CD4-positive, alpha-beta T cell treated with Interleukin-21 for 1 hour (primary cell): ENCODE data around the gene BEST2.

Experiments used
- DNase-seq: peaks from one replicate; pipeline ENCODE4 v3.0.0-alpha.2; 2020

BEST2 gene

DNA sequence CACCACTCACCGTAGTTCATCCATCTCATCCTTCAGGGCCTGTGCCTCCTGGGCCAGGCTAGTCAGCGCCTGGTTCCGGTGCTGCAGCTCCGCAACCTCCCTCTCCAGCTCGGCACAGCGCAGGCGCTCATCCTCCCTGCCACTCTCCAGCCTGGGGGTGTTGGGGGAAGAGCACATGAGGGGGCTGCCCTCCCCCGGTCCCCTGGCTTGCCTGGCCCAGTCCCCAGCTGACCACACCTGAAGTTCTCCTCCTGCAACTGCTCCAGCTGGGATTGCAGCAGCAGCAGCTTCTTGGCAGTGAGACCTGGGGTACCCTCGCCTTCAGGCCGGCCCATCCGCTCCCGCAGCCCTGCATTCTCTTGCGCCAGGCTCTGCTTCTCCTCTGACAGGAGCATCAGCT lies 19.3 kb downstream of the BEST2 start:
- no peak for DNase-seq

DNA sequence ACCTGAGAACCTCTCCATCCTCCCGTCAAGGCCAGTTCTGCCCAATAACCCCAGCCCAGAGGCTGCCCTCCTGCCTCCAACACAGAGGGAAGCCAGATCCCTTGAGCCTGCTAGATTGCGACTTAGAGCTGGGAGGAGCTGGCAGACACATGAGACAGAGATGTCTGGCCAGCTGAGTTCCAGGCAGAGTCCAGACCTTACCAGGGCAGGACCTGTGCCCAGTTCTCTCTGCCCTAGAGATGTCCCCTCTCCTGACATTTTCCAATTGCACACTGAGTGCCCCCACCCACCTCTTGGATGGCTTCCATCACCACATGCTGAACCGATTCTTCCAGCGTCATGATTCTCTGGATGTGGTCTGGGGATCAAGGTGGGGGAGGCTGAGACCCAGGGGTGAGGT lies 20.7 kb downstream of the BEST2 start:
- no peak for DNase-seq

DNA sequence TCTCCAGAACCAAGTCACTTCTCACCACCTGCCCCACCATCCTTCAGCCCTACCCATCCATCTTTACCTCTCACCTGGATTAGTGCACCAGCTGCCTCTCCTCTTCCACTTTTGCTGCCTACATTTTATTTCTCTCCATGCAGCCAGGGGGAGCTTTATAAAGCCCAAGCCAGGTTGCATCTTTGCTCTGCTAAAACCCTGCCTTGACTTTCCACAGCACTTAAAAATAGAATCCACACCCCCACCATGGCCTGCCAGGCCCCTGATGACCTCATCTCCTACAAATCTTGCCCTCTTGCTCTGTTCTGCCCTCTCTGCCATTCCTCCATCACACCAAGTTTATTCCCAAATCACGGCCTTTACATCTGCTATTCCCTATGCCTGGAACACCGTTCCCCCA lies 22.0 kb downstream of the BEST2 start:
- DNase-seq = no peak

DNA sequence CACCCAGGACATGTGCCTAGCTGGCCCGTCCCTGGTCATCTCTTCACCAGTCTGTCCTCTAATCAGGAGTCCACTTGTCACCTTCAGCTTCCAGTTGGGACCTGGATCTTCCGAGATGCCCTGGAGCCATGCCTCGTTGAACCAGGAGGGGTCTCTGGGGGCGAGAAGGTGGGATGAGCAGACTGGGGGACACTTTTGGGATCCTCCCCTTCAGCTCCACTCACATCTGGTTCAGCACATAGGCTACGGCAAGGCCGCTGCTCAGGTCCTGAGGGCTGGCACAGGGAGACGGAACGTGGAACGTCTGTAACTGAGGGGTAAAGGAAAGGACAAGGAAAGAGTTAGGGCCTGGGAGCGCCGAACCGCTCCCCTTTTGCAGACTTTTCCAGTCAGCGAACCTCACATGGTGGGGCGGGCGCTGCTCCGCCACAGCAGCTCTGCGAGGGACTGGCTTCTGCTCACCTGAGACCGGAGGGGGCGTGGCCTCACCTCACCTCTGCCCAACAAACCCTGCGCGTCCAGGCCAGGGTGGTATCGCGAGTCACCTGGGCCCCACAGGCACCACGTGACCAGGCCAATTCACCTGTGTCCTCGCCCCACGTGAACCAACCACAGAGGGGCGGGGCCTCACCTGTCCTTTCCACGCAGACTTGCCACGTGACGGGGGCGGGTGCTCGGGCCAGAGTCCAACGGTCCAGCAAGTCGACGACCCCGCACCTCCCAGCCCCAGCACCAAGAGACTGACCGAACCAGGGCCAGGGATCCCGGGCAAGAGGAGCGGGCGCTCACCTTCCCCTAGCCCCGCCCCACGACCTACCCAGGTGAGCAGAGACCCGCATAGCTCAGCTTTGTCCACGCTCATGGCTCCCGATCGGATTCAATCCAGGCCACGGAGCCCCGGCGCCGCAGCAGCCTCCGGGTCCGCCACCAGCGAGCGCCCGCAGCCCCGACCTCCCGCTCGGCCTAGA lies 23.3 kb downstream of the BEST2 start, which contains the start of gene HOOK2:
TSS of gene HOOK2 (minus strand) at position 965 of the 968 bp plus-strand sequence. CDS start at position 862, 103 bp downstream.
- DNase-seq = peak; percentile 74

DNA sequence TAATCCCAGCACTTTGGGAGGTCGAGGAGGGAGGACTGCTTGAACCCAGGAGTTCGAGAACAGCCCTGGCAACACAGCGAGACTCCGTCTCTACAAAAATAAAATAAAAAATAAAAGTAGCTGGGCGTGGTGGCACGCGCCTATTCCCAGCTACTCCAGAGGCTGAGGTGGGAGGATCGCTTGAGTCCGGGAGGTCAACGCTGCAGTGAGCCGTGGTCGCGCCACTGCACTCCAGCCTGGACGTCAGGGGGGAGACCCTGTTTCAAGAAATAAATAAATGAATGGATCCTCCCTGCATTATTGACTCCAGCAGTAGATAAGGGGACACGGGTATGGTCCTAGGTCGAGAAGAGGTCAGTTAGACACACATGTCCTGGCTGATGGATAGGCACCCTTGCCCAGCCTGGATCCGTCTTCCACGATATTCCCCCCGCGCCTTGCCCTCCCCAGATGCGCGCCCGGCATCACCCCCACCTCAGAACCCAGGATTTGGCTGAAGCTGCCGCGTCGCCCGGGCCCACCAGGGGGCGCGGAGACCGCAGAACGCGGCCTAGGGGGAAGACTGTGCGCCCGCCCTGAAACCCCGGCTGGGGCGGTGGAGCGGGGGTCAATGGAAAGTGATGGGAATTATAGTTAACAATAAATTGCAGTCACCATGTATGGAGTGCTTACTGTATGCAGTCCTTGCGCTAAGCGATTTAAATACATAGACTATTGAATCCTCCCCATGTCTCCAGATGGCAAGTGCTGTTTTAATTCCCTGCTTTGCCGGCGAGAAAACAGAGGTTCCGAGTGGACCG lies 25.8 kb downstream of the BEST2 start:
- DNase-seq = peak; percentile 85

DNA sequence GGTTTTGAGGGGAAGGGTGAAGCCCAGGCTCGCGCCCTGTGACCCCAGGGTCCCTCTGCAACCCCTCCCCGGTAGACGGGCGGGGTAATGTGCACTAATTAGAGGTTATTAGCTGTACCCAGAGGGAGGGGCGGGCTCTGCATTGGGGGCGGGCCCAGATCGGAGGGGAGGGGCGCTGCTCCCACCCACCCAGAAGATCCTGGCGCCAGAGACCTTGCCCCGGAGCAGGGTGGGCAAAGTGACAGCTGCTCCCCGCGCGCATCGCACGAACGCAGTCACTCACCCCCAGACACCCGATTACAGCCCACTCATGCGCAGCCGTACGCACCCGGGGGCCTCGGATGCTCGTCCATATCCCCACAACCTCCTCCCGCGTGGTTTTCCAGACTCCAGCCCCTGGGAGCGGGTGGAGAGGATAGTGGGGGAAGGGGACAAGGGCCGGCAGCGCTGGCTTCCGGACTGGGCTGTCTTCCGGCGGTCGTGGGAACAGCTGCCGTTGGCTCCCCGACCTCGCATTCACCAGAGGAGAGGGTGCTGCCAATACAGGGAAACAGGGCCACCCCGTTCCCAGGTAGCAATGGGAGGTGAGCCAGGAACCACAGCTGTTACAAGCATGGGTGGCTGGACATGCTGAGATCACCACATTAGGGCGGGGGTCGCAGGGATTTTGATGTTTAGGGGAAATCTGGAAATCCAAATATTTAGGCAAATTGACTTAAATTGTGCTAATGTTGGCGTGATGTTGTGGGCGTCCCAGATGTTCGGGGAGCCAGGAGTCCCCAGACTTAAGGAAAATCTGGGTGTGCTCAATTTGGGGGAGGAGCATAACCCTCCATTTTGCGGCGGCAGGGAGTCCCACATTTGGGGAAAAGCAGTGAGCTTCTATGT lies 26.7 kb downstream of the BEST2 start:
- DNase-seq = peak; percentile 62

DNA sequence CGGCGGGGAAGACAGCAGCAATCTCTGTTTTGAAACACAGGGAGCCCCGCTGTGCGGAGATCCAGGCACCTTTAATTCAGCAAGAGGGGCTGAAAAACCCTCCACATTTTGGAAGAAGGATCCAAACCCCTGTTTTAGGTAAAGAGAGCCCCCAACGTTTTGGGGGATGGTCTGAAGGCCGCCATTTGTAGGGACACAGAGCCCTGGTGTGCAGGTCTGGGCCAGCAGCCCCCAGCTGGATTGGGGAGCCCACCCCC lies 27.2 kb downstream of the BEST2 start:
- no peak for DNase-seq

DNA sequence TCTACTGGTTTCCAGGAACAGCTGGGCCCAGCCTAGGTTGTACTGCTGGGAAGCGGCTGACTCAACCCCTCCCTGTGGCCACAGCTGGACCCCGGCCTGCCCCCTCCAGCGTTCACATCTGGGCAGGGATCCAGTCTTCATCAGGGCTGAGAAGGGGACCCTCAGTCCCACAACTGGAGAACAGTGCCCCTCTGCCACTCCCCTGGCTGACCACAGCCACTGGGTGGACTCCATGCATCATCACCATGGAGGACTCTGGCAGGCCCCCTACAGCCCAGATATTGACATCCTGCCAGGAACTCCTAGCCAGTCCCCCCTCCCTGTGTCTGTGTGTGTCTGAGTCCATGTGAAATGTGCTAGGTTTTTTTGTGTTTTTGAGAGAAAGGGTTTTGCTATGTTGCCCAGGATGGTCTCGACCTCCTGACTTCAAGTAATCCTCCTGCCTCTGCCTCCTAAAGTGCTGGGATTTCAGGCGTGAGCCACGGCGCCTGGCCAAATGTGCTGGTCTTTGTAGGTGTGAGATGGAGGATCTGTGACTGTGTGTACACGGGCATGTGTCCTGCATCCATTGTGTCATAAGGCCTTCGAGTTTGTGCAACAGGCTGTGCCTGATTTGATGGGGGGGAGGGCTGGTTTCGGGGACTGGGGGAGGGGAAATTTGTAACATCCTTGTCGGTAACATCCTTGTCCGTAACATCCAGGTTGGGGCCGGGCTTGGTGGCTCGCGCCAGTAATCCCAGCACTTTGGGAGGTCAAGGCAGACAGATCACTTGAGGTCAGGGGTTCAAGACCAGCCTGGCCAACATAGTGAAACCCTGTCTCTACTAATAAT lies 27.8 kb downstream of the BEST2 start:
- no peak for DNase-seq

DNA sequence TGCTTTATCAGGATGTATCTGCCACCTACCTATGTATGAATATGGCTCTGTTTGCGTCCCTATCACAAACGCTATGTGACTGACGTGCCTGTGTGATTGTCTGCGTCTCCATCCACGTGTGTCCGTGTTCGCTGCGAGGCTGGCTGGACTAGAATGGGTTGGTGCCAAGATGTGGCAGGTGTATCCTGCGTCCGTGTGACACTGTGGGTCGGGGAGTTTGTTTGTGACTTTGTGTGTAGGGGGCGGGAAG lies 30.5 kb downstream of the BEST2 start:
- no peak for DNase-seq

DNA sequence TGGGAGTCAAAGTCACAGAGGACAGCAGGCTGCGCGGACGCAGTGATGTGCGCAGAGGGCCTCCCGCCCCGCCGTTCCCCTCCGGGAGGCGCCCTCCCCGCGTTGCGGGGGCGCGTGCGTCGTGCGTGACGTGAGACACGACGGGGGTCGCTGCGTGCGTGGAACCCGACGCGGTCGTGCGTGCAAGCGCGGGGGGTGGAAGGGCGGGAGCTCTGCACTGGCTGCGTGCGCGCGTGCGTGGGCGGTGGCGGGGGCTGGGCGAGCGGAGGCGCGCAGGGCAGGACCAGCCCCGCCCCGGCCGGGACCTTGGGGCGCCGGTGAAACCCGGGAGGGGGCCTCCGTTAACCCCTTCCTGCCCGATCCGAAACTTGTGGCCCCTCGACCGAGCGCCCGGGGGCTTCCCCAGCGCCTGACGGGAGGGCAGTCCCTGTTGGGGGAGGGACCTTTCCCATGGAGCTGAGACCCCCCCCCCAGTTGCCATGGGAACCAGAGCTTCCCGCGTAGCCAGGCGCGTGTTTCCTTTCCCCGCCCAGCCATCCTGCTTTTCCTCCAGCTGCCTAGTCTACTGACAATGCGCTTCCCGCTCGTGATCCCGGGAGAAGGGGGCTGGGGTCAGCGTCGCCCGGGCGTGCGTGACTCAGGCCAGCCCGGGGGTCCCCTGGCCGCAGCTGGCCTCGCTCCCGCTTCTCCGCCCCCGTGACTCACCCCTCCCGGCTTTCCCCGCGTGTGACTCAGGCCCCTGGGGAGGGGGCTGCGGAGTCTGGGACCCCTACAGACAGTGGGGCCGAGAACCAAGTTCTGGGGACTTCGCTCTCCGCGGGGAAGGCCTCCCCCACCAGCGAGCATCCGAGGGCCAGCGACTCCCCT lies 31.1 kb downstream of the BEST2 start:
- peak; percentile 94 for DNase-seq

DNA sequence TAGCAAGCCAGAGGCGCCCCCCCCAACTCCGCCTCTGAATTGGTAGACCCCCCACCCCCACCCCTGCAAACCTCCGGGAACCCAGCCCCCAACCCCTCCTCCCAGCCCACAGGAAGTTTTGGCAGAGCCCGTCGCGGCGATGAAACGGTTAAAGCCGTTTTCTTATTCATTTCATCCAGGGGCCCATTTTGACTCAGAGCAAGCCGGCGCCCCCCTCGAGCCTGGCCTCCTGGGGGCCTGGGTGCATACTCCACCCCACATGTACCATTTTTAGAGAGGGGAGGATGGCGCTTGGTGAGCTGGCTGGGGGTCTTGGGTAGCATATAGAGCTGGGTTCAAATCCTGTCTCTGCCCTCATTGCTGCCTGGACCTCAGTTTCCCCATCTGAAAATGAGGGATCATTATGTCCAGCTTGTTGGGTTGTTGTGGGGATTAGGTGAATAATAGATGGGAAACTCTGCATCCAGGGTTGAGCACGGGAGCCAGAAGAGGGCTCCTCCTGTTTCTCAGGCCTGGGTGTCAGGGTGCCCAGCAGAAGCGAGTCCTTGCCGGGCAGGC lies 31.8 kb downstream of the BEST2 start:
- peak; percentile 47 for DNase-seq

DNA sequence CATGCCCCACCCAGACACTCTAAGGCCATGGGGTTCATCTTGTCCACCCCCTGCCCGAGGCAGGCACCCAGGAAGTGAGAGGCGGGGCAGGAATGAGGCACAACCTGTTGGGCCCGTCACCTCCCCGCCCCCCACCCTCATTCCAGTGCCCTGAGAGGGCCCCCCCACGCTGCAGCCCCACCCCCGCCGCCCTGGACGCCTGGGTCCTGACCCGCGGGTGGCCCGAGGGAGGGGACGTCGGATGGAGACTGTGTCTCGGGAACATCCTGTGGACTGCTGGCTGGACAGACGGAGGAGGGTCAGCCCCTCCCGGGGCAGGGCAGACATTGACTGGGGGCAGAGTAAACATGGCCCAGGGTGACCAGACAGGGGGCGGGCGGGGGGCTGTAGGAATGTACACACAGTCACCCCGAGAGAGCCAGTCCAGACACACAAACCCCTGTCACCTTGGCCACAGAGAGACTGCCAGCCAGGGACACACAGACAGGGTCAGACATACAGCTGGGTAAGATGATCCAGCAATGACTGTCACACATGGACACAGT lies 32.3 kb downstream of the BEST2 start:
- DNase-seq = peak; percentile 57

DNA sequence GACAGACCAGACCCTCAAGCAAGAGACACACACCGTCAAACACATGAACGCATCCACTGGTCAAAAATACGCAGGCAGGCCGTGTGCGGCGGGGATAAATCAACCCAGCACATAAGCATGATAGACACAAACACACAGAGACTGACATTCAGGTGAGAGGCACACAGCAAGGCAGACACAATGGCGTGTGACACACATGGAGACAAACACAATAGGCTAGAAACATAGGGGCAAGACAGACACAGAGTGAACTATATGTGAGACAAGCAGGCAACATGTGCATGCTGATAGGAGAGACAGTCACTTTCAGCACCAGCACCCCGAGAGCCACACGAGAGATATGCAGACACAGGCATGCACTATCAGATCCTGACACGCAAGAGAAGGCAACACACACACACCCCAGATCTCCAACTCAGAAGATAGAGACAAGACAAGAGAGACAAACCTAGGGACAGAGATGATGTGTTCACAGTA lies 32.8 kb downstream of the BEST2 start:
- DNase-seq = peak; percentile 54

DNA sequence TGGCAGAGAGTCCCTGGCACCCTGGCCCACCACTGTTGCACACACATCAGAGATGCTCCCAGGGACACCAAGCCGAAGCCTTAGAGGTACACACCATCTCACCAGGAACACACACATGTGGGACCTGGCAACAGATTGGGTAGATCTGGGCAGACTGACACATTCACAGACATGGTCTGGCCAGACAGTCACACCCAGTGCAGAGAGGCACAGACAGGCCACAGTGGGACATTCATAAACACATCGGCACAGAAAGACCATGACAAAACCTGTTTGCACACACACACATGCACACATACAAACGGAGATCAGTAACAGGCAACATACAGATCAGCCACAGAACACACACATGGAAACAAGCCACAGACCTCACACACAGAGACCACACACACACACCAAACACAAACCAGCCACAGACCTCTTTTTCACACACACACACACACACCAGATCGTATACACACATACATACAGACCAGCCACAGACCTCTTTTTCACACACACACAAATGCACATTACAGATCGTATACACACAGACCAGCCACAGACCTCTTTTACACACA lies 33.4 kb downstream of the BEST2 start:
- DNase-seq = peak; percentile 83

DNA sequence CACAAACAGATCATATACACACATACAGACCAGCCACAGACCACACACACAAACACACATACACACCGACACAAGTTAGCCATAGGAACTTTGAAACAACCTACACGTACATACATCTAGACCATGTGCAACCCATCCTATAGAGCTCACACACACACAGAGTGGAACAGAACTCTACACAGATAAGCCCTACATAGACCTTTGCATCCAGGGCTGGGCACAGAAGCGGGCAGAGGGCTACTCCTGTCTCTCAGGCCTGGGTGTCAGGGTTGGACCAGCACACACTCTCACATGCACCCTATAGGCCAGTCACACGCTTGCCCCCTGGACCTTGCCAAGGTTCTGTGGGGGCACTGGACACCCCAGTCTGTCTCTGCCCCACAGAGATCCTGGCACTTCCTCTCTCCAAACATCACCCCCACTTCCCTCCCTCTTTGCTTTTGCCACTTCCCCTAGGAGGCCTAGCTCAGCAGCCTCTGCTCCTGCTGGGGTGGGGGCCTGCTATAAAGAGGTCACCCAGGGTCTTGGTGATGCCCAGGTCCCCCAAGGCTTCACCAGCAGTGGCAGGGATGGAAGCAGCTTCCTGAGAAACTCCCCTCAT lies 33.9 kb downstream of the BEST2 start:
- no peak for DNase-seq

DNA sequence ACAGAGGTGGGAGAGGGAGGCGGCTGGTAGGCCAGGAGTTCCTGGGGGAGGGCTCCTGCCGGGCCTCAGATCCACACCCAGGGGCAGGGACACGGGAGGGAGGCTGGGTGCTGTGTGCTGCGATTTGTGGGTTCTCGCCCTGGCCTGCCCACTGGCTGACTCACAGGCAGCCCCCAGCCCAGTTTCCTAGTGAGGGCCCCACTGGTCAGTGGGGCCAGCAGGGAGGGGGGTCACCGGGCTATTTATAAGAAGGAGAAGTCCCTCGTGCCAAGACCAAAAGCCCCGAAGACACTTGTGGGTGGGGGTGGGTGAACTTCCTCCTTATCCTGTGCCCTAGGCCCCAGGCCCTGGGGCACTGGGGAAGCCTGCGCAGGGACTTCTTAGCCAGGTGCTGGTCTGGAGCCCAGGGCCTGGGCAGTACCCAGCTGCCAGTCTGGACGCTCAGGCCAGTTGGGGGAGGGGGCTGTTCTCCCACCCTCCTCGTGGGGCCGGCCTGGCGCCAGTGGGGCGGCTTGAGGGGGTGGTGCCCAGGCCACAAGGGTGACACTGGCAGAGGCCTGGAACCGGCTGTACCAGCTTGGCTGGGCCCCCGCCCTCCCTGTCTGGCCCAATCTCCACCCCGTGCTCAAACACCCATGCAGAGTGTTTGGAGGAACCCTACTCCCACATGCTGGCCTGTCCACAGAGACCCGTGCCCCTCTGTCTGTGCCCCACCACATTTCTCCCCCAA lies 34.7 kb downstream of the BEST2 start:
- peak; percentile 53 for DNase-seq

DNA sequence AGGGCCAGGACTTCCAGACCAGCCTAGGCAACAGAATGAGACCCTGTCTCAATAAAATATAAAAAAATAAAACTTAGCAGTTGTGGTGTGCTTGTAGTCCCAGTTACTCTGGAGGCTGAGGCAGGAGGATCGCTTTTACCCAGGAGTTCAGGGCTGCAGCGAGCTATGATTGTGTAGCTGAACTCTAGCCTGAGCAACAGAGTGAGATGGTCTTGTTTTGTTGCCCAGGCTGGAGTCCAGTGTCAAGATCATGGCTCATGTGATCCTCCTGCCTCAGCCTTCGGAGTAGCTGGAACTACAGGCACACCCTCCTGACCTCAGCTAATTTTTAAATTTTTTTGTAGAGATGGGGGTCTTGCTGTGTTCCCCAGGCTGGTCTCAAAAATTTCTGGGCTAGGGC lies 35.4 kb downstream of the BEST2 start:
- no peak for DNase-seq

DNA sequence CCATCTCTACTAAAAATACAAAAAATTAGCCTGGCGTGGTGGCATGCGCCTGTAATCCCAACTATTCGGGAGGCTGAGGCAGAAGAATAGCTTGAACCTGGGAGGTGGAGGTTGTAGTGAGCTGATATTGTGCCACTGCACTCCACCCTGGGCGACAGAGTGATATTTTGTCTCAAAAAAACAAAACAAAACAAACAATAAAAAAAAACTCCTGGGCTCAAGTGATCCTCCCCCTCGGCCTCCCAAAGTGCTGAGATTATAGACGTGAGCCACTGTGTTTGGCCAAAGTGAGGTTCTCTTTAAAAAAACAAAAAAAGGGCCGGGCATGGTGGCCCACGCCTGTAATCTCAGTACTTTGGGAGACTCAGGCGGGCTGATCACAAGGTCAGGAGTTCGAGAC lies 35.9 kb downstream of the BEST2 start:
- DNase-seq = no peak

DNA sequence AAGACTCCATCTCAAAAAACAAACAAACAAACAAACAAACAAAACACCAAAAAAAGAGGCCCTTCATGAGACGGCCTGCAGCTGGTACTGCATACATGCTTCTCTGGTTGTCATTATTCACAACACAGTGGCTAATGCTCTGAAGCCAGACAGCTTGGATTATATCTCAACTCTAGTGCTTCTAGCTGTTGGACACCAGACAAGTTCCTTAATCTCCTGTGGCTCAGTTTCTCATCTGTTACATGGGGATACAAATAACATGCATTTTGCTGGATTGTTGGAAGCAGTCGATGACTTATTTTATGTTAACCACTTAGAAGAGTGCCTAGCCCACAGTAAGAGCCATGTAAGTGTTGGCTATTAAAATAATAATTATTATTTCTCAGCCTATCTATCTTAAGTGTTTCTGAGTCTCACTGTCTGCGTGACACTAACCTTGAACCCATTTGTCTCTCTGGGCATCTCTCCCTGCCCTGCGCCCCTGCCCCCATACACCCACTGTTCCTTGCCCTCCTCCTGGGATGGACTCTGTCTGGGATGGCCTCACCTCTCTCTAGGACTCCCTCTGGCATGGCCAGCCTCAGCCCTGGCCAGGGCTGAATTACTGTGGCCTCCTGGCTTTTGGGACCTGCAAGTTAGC lies 36.6 kb downstream of the BEST2 start:
- DNase-seq = no peak
